ENCODE results near the gene GMEB1.

- TF ChIP-seq CTCF (conservative IDR thresholded peaks at IDR 0.05; ENCODE audit: low read length), result no peak
- TF ChIP-seq EZH2phosphoT487 (IDR thresholded peaks at IDR 0.05; ENCODE audit: borderline replicate concordance), result no peak
These were observed 20.5 kb upstream of the GMEB1 start for GRCh38 chr1:28648008-28648473.
